Panc1 (cell line): ENCODE data around the gene TAAR5.

Source experiments
- POLR2AphosphoS5 ChIP-seq: IDR thresholded peaks from 2 replicates; pipeline ENCODE4 v1.6.1; 2012; ENCODE audit warnings: mild to moderate bottlenecking, low read depth, low read length, moderate library complexity
- SIN3A ChIP-seq: IDR thresholded peaks from 2 replicates; pipeline ENCODE4 v1.6.1; 2012; ENCODE audit warnings: low read depth, mild to moderate bottlenecking, low read length, moderate library complexity, borderline replicate concordance; ENCODE audit not compliant: insufficient read depth
- TCF7L2 ChIP-seq: IDR thresholded peaks from 2 replicates; pipeline ENCODE4 v1.6.1; 2011; ENCODE audit warnings: mild to moderate bottlenecking, low read depth, low read length, inconsistent platforms
- TF ChIP-seq, protein P1 (sequence below): fragments of 450-650 bp; IDR thresholded peaks from 2 replicates; pipeline ENCODE4 v1.5.1; 2017; ENCODE audit warnings: mild to moderate bottlenecking
- TF ChIP-seq, protein P2 (sequence below), 2 experiments: IDR thresholded peaks; 2 replicates each; pipeline ENCODE4 v1.6.1; 2011 to 2012; ENCODE audit warnings: low read depth in 2 of 2, control low read depth in 1 of 2, low read length in 1 of 2, mild to moderate bottlenecking in 1 of 2, moderate library complexity in 1 of 2; ENCODE audit not compliant: insufficient read depth in 1 of 2

DNA sequence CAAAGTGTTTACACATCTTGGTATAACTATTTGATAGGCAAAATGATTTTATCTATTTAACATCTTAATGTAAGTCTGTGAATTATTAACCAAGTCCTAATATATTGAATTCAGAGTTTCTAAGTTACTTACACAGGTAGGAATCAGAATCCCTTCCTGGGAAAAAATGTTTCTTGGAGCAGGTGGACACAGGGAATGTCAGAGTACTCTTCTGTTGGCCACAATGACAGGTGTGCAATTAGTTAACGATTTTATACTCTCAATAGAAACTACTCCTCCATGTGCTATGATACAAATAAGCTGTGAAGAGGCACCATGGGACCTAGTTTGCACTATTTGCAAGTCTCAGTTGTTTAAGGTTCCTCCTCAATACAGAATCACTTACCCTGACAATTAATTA lies 821 bp upstream of the TAAR5 start:
- TF ChIP-seq, protein P1, sequence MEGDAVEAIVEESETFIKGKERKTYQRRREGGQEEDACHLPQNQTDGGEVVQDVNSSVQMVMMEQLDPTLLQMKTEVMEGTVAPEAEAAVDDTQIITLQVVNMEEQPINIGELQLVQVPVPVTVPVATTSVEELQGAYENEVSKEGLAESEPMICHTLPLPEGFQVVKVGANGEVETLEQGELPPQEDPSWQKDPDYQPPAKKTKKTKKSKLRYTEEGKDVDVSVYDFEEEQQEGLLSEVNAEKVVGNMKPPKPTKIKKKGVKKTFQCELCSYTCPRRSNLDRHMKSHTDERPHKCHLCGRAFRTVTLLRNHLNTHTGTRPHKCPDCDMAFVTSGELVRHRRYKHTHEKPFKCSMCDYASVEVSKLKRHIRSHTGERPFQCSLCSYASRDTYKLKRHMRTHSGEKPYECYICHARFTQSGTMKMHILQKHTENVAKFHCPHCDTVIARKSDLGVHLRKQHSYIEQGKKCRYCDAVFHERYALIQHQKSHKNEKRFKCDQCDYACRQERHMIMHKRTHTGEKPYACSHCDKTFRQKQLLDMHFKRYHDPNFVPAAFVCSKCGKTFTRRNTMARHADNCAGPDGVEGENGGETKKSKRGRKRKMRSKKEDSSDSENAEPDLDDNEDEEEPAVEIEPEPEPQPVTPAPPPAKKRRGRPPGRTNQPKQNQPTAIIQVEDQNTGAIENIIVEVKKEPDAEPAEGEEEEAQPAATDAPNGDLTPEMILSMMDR: no peak
- TF ChIP-seq POLR2AphosphoS5 (no peak), SIN3A (no peak), TCF7L2 (no peak)
- TF ChIP-seq, protein P2, sequence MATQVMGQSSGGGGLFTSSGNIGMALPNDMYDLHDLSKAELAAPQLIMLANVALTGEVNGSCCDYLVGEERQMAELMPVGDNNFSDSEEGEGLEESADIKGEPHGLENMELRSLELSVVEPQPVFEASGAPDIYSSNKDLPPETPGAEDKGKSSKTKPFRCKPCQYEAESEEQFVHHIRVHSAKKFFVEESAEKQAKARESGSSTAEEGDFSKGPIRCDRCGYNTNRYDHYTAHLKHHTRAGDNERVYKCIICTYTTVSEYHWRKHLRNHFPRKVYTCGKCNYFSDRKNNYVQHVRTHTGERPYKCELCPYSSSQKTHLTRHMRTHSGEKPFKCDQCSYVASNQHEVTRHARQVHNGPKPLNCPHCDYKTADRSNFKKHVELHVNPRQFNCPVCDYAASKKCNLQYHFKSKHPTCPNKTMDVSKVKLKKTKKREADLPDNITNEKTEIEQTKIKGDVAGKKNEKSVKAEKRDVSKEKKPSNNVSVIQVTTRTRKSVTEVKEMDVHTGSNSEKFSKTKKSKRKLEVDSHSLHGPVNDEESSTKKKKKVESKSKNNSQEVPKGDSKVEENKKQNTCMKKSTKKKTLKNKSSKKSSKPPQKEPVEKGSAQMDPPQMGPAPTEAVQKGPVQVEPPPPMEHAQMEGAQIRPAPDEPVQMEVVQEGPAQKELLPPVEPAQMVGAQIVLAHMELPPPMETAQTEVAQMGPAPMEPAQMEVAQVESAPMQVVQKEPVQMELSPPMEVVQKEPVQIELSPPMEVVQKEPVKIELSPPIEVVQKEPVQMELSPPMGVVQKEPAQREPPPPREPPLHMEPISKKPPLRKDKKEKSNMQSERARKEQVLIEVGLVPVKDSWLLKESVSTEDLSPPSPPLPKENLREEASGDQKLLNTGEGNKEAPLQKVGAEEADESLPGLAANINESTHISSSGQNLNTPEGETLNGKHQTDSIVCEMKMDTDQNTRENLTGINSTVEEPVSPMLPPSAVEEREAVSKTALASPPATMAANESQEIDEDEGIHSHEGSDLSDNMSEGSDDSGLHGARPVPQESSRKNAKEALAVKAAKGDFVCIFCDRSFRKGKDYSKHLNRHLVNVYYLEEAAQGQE (IDR thresholded peaks at IDR 0.05; ENCODE audit: insufficient read depth in 1 of 2, low read depth in 2 of 2, low read length in 1 of 2): no peak
